Fibroblast of lung (primary cell): ENCODE measurements around the gene RPS6KA2. TPM values are rescaled to one million over a fixed set of nuclear protein-coding genes. Genes with fewer than 3 reads are reported as not detected.

Source experiments
- DNase-seq, 2 donors: peaks; one replicate each; pipeline versions ENCODE4 v3.0.0 to v3.0.0-alpha.2; 2010; ENCODE audit warnings: low read depth in 2 of 2
- H2AFZ ChIP-seq: 2 replicates; pipeline ENCODE4 v1.5.1; 2012; ENCODE audit warnings: low read length, control low read depth, inconsistent platforms
- H3K27ac ChIP-seq: 2 replicates; pipeline ENCODE4 v1.5.1; 2011; ENCODE audit warnings: low read length, control low read depth; ENCODE audit not compliant: insufficient read depth
- H3K27me3 ChIP-seq: 2 replicates; pipeline ENCODE4 v1.5.1; 2011; ENCODE audit warnings: mild to moderate bottlenecking, low read length; ENCODE audit not compliant: control insufficient read depth, insufficient read depth
- H3K36me3 ChIP-seq: 2 replicates; pipeline ENCODE4 v1.5.1; 2011; ENCODE audit warnings: low read length; ENCODE audit not compliant: control insufficient read depth, insufficient read depth
- H3K4me1 ChIP-seq: 2 replicates; pipeline ENCODE4 v1.5.1; 2011; ENCODE audit warnings: low read length; ENCODE audit not compliant: control insufficient read depth, insufficient read depth; ENCODE audit errors: extremely low read depth
- H3K4me2 ChIP-seq: 2 replicates; pipeline ENCODE4 v1.5.1; 2011; ENCODE audit warnings: low read length, control low read depth; ENCODE audit not compliant: insufficient read depth; ENCODE audit errors: extremely low read depth
- H3K4me3 ChIP-seq, 4 experiments: fragments of 200-600 bp in 1 of 4; sonication (generic) in 1 of 4; replicated peaks in 1 of 4; 2 replicates each; pipeline ENCODE4 v1.5.1; 2011 to 2016; ENCODE audit warnings: low read length in 4 of 4, low read depth in 3 of 4, mild to moderate bottlenecking in 3 of 4, control low read depth in 2 of 4, inconsistent platforms in 1 of 4, mixed read lengths in 1 of 4; ENCODE audit not compliant: insufficient read depth in 1 of 4; ENCODE audit errors: control extremely low read depth in 1 of 4
- H3K79me2 ChIP-seq: 2 replicates; pipeline ENCODE4 v1.5.1; 2012; ENCODE audit warnings: mild to moderate bottlenecking, low read length, inconsistent platforms; ENCODE audit not compliant: control insufficient read depth, insufficient read depth
- H3K9ac ChIP-seq: 2 replicates; pipeline ENCODE4 v1.5.1; 2011; ENCODE audit warnings: mild to moderate bottlenecking, low read length, control low read depth; ENCODE audit not compliant: insufficient read depth
- H3K9me3 ChIP-seq: 2 replicates; pipeline ENCODE4 v1.5.1; 2012; ENCODE audit warnings: low read depth, low read length; ENCODE audit not compliant: control insufficient read depth, insufficient read depth
- H4K20me1 ChIP-seq: 2 replicates; pipeline ENCODE4 v1.5.1; 2011; ENCODE audit warnings: low read length; ENCODE audit not compliant: control insufficient read depth, insufficient read depth; ENCODE audit errors: extremely low read depth
- CTCF ChIP-seq, 2 donors: IDR thresholded peaks in 1 of 2; conservative IDR thresholded peaks in 1 of 2; 1 replicate in 1 of 2; 2 replicates in 1 of 2; pipeline ENCODE4 v1.5.1; 2011 to 2012; ENCODE audit warnings: low read length in 2 of 2, control low read depth in 1 of 2, inconsistent platforms in 1 of 2, low read depth in 1 of 2, mild to moderate bottlenecking in 1 of 2
- EZH2 ChIP-seq: IDR thresholded peaks from 2 replicates; pipeline ENCODE4 v1.5.1; 2012; ENCODE audit warnings: low read length, control low read depth, mild to moderate bottlenecking; ENCODE audit errors: missing control alignments
- polyA plus RNA-seq, 2 donors: library from polyadenylated mRNA; depleted of rRNA in 1 of 2; stranded (reverse) in 1 of 2; unstranded in 1 of 2; fragments of >200 nt; gene quantifications; 2 replicates each; pipeline ENCODE4 v1.2.1, GENCODE V29; 2011 to 2012; ENCODE audit warnings: missing spikeins in 1 of 2
- total RNA-seq: library from RNA; depleted of rRNA; stranded (reverse); fragments of >200 nt; gene quantifications from 2 replicates; pipeline ENCODE4 v1.2.1, GENCODE V29; 2014

RPS6KA2 gene
- total and polyA plus RNA-seq, 2 donors (not counting 1 experiment from before 2014, with no cell fraction given): 66.8 to 116 TPM

GRCh38 chr6:166614171-166614583 lies 12.9 kb downstream of the RPS6KA2 start:
- no peak overlapping the region for H3K4me3 ChIP-seq

GRCh38 chr6:166613027-166613426 lies 14.0 kb downstream of the RPS6KA2 start:
- no peak for DNase-seq
- Histone ChIP-seq H2AFZ (no peak overlapping the region), H3K79me2 (peaks cover 50% of the 10 kb centered on the region), H3K27ac (no peak overlapping the region), H3K4me1 (peaks cover 29% of the 10 kb centered on the region), H3K27me3 (no peaks in the 10 kb centered on the region), H4K20me1 (no peaks in the 10 kb centered on the region), H3K36me3 (no peaks in the 10 kb centered on the region), H3K9me3 (no peaks in the 10 kb centered on the region), H3K4me2 (no peak overlapping the region), H3K4me3 (no peak overlapping the region), H3K9ac (no peak overlapping the region)
- TF ChIP-seq CTCF (conservative IDR thresholded peaks at IDR 0.05 in 1 of 2, IDR thresholded peaks at IDR 0.05 in 1 of 2; ENCODE audit: low read depth in 1 of 2, low read length in 2 of 2) (no peak), EZH2 (no peak)

More at GRCh38 chr6:166614171-166614583, 12.9 kb downstream of the RPS6KA2 start:
- no peak for DNase-seq
- Histone ChIP-seq H4K20me1 (no peaks in the 10 kb centered on the region), H3K79me2 (peaks cover 58% of the 10 kb centered on the region), H2AFZ (no peak overlapping the region), H3K27ac (no peak overlapping the region), H3K36me3 (peaks cover 5% of the 10 kb centered on the region), H3K9me3 (no peaks in the 10 kb centered on the region), H3K27me3 (no peaks in the 10 kb centered on the region), H3K4me2 (no peak overlapping the region), H3K4me1 (peaks cover 29% of the 10 kb centered on the region), H3K9ac (no peak overlapping the region)
- TF ChIP-seq EZH2: no peak
- no peak for TF ChIP-seq CTCF (conservative IDR thresholded peaks at IDR 0.05 in 1 of 2, IDR thresholded peaks at IDR 0.05 in 1 of 2; ENCODE audit: low read depth in 1 of 2, low read length in 2 of 2)

DNA sequence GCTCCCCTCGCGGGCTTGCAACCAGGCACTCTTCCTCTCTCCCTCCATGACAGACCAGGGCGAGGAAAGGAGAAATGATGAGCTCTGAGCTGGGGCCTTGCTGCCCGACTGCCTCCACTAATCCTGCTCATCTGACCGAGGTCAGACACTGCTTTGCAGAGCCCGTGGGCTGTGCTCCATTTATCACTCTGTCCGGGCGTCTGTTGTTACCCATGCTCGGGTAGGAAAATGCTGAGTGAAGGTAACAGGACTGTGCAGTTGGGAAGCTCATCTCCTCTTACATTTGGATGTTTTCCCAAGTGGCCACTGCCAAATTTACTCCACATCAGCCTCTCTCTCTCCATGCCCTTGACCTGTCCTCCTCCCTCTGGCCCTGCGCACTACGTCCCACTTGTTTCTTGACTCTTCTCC lies 14.6 kb downstream of the RPS6KA2 start:
- H3K9me3 ChIP-seq: no peaks in the 10 kb centered on the region
- H3K4me2 ChIP-seq: no peak overlapping the region
- TF ChIP-seq CTCF (conservative IDR thresholded peaks at IDR 0.05 in 1 of 2, IDR thresholded peaks at IDR 0.05 in 1 of 2; ENCODE audit: low read depth in 1 of 2, low read length in 2 of 2): no peak
- TF ChIP-seq EZH2: no peak
- no peaks in the 10 kb centered on the region for H4K20me1 ChIP-seq
- no peak overlapping the region for H3K9ac ChIP-seq
- H3K79me2 ChIP-seq: peaks cover 47% of the 10 kb centered on the region
- no peak overlapping the region for H3K4me3 ChIP-seq
- H3K27ac ChIP-seq: no peak overlapping the region
- peaks cover 29% of the 10 kb centered on the region for H3K4me1 ChIP-seq
- no peaks in the 10 kb centered on the region for H3K36me3 ChIP-seq
- no peaks in the 10 kb centered on the region for H3K27me3 ChIP-seq
- no peak for DNase-seq
- no peak overlapping the region for H2AFZ ChIP-seq
